Measurements from ENCODE around the gene INTS15. TPM values are rescaled to one million over a fixed set of nuclear protein-coding genes. Genes with fewer than 3 reads are reported as not detected.

The INTS15 gene
- total and polyA plus RNA-seq, 9 of the 15 experiments (the other 6 are each of a cell fraction or from before 2014, with no cell fraction given) = 0.52 to 28.9 (median 11.6) TPM

DNA sequence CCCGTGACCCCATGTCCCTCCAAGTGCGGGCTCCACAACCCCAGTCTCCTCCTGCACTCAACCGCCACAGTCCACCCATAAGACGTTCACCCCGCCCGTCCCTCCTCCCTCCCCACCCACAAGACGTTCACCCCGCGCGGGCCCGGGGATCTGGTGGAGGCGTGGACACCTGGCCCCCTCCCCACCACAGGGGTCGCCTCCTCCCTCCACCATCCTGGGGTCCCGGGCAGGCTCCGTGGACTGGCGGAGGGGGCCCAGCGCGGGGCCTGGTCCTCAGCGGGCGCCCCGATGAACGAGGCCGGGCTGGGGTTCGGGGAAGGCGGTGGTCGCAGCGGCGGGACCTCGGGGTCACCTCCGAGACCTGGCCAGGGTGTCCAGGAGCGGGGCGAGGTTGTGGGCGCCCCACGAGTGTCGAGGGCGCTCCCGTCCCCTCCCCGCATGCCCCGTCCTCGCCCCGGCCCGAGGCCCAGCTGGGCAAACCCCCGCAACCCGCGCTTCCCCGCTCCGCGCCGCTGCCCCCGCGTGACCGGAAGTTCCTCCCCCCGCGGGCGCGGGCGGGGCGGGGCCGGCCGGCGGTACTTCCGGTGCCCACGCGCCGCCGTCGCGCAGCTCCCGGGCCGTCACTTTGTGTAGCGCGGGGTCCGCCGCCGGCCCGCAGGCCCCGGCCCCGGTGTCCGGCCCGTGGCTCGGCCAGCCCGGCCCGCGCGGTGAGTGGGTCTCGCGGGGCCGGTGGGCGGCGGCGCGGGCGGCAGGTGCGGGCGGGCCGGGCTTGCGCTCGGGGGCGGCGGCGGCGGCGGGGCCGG, 47.1 kb downstream of the INTS15 start, which contains the start of gene ZNF316 (continued):
- TF ChIP-seq CUX1 (CRISPR knock-in tag; IDR thresholded peaks at IDR 0.05) = no peak
- peak in 1 of 2 experiments; percentile 97; a peak in 2 of 4 replicates for TF ChIP-seq KDM4B (IDR thresholded peaks at IDR 0.05; ENCODE audit: borderline replicate concordance in 2 of 2, low read depth in 1 of 2)
- no peak for TF ChIP-seq TBP (optimal IDR thresholded peaks at IDR 0.05; ENCODE audit: low read depth, low read length)
- no peak for TF ChIP-seq HOXB6 (CRISPR knock-in tag; IDR thresholded peaks at IDR 0.05; ENCODE audit: borderline replicate concordance)
- TF ChIP-seq, protein P1, sequence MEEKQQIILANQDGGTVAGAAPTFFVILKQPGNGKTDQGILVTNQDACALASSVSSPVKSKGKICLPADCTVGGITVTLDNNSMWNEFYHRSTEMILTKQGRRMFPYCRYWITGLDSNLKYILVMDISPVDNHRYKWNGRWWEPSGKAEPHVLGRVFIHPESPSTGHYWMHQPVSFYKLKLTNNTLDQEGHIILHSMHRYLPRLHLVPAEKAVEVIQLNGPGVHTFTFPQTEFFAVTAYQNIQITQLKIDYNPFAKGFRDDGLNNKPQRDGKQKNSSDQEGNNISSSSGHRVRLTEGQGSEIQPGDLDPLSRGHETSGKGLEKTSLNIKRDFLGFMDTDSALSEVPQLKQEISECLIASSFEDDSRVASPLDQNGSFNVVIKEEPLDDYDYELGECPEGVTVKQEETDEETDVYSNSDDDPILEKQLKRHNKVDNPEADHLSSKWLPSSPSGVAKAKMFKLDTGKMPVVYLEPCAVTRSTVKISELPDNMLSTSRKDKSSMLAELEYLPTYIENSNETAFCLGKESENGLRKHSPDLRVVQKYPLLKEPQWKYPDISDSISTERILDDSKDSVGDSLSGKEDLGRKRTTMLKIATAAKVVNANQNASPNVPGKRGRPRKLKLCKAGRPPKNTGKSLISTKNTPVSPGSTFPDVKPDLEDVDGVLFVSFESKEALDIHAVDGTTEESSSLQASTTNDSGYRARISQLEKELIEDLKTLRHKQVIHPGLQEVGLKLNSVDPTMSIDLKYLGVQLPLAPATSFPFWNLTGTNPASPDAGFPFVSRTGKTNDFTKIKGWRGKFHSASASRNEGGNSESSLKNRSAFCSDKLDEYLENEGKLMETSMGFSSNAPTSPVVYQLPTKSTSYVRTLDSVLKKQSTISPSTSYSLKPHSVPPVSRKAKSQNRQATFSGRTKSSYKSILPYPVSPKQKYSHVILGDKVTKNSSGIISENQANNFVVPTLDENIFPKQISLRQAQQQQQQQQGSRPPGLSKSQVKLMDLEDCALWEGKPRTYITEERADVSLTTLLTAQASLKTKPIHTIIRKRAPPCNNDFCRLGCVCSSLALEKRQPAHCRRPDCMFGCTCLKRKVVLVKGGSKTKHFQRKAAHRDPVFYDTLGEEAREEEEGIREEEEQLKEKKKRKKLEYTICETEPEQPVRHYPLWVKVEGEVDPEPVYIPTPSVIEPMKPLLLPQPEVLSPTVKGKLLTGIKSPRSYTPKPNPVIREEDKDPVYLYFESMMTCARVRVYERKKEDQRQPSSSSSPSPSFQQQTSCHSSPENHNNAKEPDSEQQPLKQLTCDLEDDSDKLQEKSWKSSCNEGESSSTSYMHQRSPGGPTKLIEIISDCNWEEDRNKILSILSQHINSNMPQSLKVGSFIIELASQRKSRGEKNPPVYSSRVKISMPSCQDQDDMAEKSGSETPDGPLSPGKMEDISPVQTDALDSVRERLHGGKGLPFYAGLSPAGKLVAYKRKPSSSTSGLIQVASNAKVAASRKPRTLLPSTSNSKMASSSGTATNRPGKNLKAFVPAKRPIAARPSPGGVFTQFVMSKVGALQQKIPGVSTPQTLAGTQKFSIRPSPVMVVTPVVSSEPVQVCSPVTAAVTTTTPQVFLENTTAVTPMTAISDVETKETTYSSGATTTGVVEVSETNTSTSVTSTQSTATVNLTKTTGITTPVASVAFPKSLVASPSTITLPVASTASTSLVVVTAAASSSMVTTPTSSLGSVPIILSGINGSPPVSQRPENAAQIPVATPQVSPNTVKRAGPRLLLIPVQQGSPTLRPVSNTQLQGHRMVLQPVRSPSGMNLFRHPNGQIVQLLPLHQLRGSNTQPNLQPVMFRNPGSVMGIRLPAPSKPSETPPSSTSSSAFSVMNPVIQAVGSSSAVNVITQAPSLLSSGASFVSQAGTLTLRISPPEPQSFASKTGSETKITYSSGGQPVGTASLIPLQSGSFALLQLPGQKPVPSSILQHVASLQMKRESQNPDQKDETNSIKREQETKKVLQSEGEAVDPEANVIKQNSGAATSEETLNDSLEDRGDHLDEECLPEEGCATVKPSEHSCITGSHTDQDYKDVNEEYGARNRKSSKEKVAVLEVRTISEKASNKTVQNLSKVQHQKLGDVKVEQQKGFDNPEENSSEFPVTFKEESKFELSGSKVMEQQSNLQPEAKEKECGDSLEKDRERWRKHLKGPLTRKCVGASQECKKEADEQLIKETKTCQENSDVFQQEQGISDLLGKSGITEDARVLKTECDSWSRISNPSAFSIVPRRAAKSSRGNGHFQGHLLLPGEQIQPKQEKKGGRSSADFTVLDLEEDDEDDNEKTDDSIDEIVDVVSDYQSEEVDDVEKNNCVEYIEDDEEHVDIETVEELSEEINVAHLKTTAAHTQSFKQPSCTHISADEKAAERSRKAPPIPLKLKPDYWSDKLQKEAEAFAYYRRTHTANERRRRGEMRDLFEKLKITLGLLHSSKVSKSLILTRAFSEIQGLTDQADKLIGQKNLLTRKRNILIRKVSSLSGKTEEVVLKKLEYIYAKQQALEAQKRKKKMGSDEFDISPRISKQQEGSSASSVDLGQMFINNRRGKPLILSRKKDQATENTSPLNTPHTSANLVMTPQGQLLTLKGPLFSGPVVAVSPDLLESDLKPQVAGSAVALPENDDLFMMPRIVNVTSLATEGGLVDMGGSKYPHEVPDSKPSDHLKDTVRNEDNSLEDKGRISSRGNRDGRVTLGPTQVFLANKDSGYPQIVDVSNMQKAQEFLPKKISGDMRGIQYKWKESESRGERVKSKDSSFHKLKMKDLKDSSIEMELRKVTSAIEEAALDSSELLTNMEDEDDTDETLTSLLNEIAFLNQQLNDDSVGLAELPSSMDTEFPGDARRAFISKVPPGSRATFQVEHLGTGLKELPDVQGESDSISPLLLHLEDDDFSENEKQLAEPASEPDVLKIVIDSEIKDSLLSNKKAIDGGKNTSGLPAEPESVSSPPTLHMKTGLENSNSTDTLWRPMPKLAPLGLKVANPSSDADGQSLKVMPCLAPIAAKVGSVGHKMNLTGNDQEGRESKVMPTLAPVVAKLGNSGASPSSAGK (IDR thresholded peaks at IDR 0.05) = peak; percentile 56; the same call in 1 of the 2 replicates
- TF ChIP-seq HIVEP1 (CRISPR knock-in tag; IDR thresholded peaks at IDR 0.05) = no peak
- no peak for TF ChIP-seq ZNF445 (CRISPR knock-in tag; IDR thresholded peaks at IDR 0.05; ENCODE audit: low read depth)

All from K562 (cell line).